B cell (primary cell): ENCODE measurements around the gene MGAT5. TPM values are rescaled to one million over a fixed set of nuclear protein-coding genes. Genes with fewer than 3 reads are reported as not detected.

Source experiments
- ATAC-seq: fragments of 200-7000 bp; cut with Tn5 transposase; one replicate; pipeline ENCODE4 v1.10.0; 2021; ENCODE audit warnings: low read depth, mild to moderate bottlenecking, moderate number of reproducible peaks, moderate library complexity
- CTCF ChIA-PET: fragments of 350-600 bp; sonication (Branson Sonifier 250); formaldehyde crosslinking; loops from one replicate; lab custom pipeline; 2021; ENCODE audit warnings: antibody characterized with exemption, inconsistent platforms; lab: Charles Lee
- POLR2A ChIA-PET: fragments of 350-600 bp; sonication (Branson Sonifier 250); formaldehyde crosslinking; loops from one replicate; lab custom pipeline; 2021; ENCODE audit warnings: antibody characterized with exemption; lab: Charles Lee
- DNase-seq: peaks from one replicate; pipeline ENCODE4 v3.0.0; 2013
- H2AFZ ChIP-seq: 2 replicates; pipeline ENCODE4 v1.6.1; 2012; ENCODE audit warnings: mild to moderate bottlenecking, low read depth, low read length; ENCODE audit not compliant: insufficient read depth, poor library complexity, severe bottlenecking
- H3K27ac ChIP-seq, 2 donors: 1 replicate in 1 of 2; 2 replicates in 1 of 2; pipeline ENCODE4 v1.5.1; 2012 to 2013; ENCODE audit warnings: low read length in 2 of 2, mild to moderate bottlenecking in 2 of 2, moderate library complexity in 1 of 2
- H3K27me3 ChIP-seq, 4 experiments: fragments of 200-600 bp in 1 of 4; sonication (generic) in 1 of 4; replicated peaks in 1 of 4; 1 replicate in 2 of 4; 2 replicates in 2 of 4; pipeline versions ENCODE4 v1.6.1 to v1.7.0; 2013 to 2016; ENCODE audit warnings: low read length in 3 of 4, mild to moderate bottlenecking in 2 of 4, mixed read lengths in 1 of 4, moderate library complexity in 1 of 4; ENCODE audit not compliant: insufficient read depth in 4 of 4, control insufficient read depth in 3 of 4; ENCODE audit errors: control extremely low read depth in 1 of 4
- H3K36me3 ChIP-seq, 2 experiments: replicated peaks in 1 of 2; 1 replicate in 1 of 2; 2 replicates in 1 of 2; pipeline versions ENCODE4 v1.6.1 to v1.7.1; 2013; ENCODE audit warnings: low read length in 1 of 2; ENCODE audit not compliant: insufficient read depth in 2 of 2, control insufficient read depth in 1 of 2; ENCODE audit errors: control extremely low read depth in 1 of 2, extremely low read depth in 1 of 2
- H3K4me1 ChIP-seq, 2 donors: fragments of 200-600 bp in 1 of 2; sonication (generic) in 1 of 2; 1 replicate in 1 of 2; 2 replicates in 1 of 2; pipeline versions ENCODE4 v1.5.1 to v1.6.1; 2013 to 2017; ENCODE audit warnings: low read length in 2 of 2; ENCODE audit not compliant: control insufficient read depth in 2 of 2, insufficient read depth in 2 of 2
- H3K4me2 ChIP-seq: replicated peaks from 2 replicates; pipeline ENCODE3; 2012; ENCODE audit warnings: mild to moderate bottlenecking, low read depth, low read length; ENCODE audit not compliant: poor library complexity, severe bottlenecking
- H3K4me3 ChIP-seq, 5 experiments: fragments of 200-600 bp in 1 of 5; sonication (generic) in 1 of 5; 1 replicate in 3 of 5; 2 replicates in 2 of 5; pipeline versions ENCODE4 v1.5.1 to v1.7.0; 2011 to 2016; ENCODE audit warnings: low read length in 4 of 5, mild to moderate bottlenecking in 4 of 5, low read depth in 2 of 5, control low read depth in 1 of 5, moderate library complexity in 1 of 5; ENCODE audit not compliant: insufficient read depth in 1 of 5; ENCODE audit errors: control extremely low read depth in 1 of 5, extremely low read depth in 1 of 5
- H3K79me2 ChIP-seq: fragments of 200-600 bp; sonication (generic); one replicate; pipeline ENCODE4 v1.6.0; 2016; ENCODE audit warnings: low read length; ENCODE audit not compliant: control insufficient read depth, insufficient read depth
- H3K9ac ChIP-seq: fragments of 200-600 bp; sonication (generic); 2 replicates; pipeline ENCODE4 v1.6.1; 2017; ENCODE audit warnings: mild to moderate bottlenecking, low read length, moderate library complexity
- H3K9me3 ChIP-seq, 3 donors: one replicate each; pipeline versions ENCODE4 v1.6.1 to v1.7.1; 2013; ENCODE audit warnings: low read length in 2 of 3; ENCODE audit not compliant: control insufficient read depth in 2 of 3, insufficient read depth in 1 of 3; ENCODE audit errors: control extremely low read depth in 1 of 3
- H4K20me1 ChIP-seq: 2 replicates; pipeline ENCODE4 v1.6.0; 2012; ENCODE audit warnings: mild to moderate bottlenecking, low read length; ENCODE audit not compliant: insufficient read depth, control insufficient read depth, poor library complexity, severe bottlenecking
- H3K27ac Mint-ChIP-seq: one replicate; pipeline ENCODE4 v1.8.0; 2021; ENCODE audit warnings: mixed read lengths
- H3K27me3 Mint-ChIP-seq: one replicate; pipeline ENCODE4 v1.8.0; 2021; ENCODE audit warnings: mixed read lengths
- H3K4me1 Mint-ChIP-seq: one replicate; pipeline ENCODE4 v1.8.0; 2021; ENCODE audit warnings: mixed read lengths
- H3K4me3 Mint-ChIP-seq: one replicate; pipeline ENCODE4 v1.8.0; 2021; ENCODE audit warnings: mixed read lengths
- H3K9me3 Mint-ChIP-seq: one replicate; pipeline ENCODE4 v1.8.0; 2022; ENCODE audit warnings: mixed read lengths; ENCODE audit not compliant: insufficient read depth
- EZH2 ChIP-seq: IDR thresholded peaks from 2 replicates; pipeline ENCODE4 v1.6.1; 2012; ENCODE audit warnings: borderline replicate concordance, low read depth, mild to moderate bottlenecking, moderate library complexity, low read length; ENCODE audit not compliant: insufficient read depth, poor library complexity, severe bottlenecking
- WGBS: methylation state at CpG from one replicate; pipeline ENCODE4 v1.1.5; 2013; ENCODE audit warnings: missing lambda C conversion rate; ENCODE audit not compliant: insufficient coverage; 5-methylcytosine and 5-hydroxymethylcytosine counted together
- intact Hi-C: fragments of 100-400 bp; cut with micrococcal nuclease; formaldehyde crosslinking; loops from one replicate; pipeline ENCODE4 v1.10.0; 2022
- polyA plus RNA-seq: library from polyadenylated mRNA; depleted of rRNA; stranded (reverse); fragments of >200 nt; gene quantifications from 2 replicates; pipeline ENCODE4 v1.2.3, GENCODE V29; 2012
- total RNA-seq, 2 donors: library from RNA; stranded (reverse); fragments of 120-200 nt in 1 of 2; gene quantifications; 1 replicate in 1 of 2; 2 replicates in 1 of 2; pipeline versions ENCODE4 v1.2.3 to v1.2.4, GENCODE V29; 2013 to 2022
- TF ChIP-seq, protein P1 (sequence below): fragments of 200-600 bp; IDR thresholded peaks from one replicate; pipeline ENCODE4 v1.8.0; 2022; ENCODE audit warnings: antibody characterized with exemption, mild to moderate bottlenecking

Gene MGAT5
- total and polyA plus RNA-seq, 2 donors (not counting 1 experiment from before 2014, with no cell fraction given), result 27.2 to 184 TPM

DNA sequence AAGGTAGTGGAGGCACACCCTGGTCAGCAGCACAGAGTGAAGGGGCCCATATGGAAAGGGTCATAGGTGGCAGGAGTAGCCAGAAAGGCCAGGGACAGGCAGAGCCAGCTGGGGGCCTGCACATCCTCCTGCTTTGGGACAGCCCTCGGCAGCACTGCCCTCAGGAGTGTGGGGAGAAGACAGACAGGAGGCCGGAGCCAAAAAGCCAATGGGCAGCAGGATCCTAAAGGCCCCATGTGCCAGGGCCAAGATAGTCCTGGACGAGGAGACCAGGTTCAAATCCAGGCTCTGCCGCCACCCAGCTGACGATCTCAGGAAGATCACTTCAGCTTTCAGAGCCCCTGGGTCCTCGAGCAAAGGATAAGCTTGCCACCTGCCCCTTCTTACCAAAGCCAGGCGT is 244.8 kb downstream of the MGAT5 start:
- H3K4me2 ChIP-seq, result no peak overlapping the region
- Mint-ChIP-seq H3K4me1 (no peaks in the 10 kb centered on the region), H3K27ac (no peak overlapping the region), H3K27me3 (no peaks in the 10 kb centered on the region), H3K9me3 (no peaks in the 10 kb centered on the region), H3K4me3 (no peak overlapping the region)
- no peak overlapping the region for H2AFZ ChIP-seq
- POLR2A ChIA-PET, result no interaction called here
- CTCF ChIA-PET, result no interaction called here
- no peaks in the 10 kb centered on the region for H3K79me2 ChIP-seq
- no peaks in the 10 kb centered on the region for H3K9me3 ChIP-seq
- no peaks in the 10 kb centered on the region for H4K20me1 ChIP-seq
- H3K27ac ChIP-seq, result no peak overlapping the region
- no peak overlapping the region for H3K4me3 ChIP-seq
- H3K36me3 ChIP-seq, result no peaks in the 10 kb centered on the region
- H3K4me1 ChIP-seq, result no peaks in the 10 kb centered on the region
- TF ChIP-seq EZH2, result no peak
- TF ChIP-seq, protein P1, sequence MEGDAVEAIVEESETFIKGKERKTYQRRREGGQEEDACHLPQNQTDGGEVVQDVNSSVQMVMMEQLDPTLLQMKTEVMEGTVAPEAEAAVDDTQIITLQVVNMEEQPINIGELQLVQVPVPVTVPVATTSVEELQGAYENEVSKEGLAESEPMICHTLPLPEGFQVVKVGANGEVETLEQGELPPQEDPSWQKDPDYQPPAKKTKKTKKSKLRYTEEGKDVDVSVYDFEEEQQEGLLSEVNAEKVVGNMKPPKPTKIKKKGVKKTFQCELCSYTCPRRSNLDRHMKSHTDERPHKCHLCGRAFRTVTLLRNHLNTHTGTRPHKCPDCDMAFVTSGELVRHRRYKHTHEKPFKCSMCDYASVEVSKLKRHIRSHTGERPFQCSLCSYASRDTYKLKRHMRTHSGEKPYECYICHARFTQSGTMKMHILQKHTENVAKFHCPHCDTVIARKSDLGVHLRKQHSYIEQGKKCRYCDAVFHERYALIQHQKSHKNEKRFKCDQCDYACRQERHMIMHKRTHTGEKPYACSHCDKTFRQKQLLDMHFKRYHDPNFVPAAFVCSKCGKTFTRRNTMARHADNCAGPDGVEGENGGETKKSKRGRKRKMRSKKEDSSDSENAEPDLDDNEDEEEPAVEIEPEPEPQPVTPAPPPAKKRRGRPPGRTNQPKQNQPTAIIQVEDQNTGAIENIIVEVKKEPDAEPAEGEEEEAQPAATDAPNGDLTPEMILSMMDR, result no peak
- intact Hi-C loops, result no loop called here
- H3K27me3 ChIP-seq, result no peaks in the 10 kb centered on the region
- no peak for ATAC-seq
- 98% methylated on average over 5 of the region's 7 CpGs for WGBS
- no peak overlapping the region for H3K9ac ChIP-seq
- no peak for DNase-seq

DNA sequence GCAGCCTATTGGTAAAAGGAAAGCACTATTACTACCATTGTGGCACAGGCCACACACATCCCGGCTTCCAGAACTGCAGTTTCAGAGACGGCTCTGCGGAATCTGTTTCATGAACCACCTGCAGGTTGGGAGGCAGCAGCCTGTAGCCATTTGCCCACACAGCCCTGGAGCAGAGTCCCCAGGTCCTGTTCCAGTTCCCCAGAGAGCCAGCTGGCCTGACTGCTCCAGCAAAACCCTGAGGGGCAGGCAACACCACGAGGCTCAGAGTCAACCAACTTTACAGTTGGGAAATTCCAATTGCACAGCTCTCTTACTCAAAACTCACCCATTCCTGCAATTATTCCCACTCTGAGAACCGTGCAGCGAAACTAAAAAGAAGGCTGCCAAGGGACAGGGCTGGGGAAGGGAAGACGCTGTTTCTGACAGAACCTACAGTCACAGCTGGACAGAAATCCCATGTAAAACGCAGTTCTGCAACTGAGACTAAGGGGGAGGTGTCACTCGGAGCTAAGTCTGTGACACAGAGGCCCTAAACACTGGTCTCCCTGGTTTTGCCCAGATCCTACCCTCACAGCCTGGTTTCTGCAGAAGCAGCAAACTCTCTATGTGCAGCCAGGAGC is 245.5 kb downstream of the MGAT5 start:
- Mint-ChIP-seq H3K27me3 (no peaks in the 10 kb centered on the region), H3K4me1 (no peaks in the 10 kb centered on the region), H3K4me3 (no peak overlapping the region), H3K27ac (no peak overlapping the region), H3K9me3 (no peaks in the 10 kb centered on the region)
- Histone ChIP-seq H3K79me2 (no peaks in the 10 kb centered on the region), H3K4me1 (no peaks in the 10 kb centered on the region), H3K9me3 (no peaks in the 10 kb centered on the region), H3K9ac (no peak overlapping the region), H4K20me1 (no peaks in the 10 kb centered on the region), H3K4me2 (no peak overlapping the region), H2AFZ (no peak overlapping the region), H3K36me3 (no peaks in the 10 kb centered on the region), H3K27me3 (no peaks in the 10 kb centered on the region), H3K27ac (no peak overlapping the region), H3K4me3 (no peak overlapping the region)
- 73% methylated on average over 6 of the region's 9 CpGs for WGBS
- POLR2A ChIA-PET, result no interaction called here
- TF ChIP-seq, protein P1, result no peak
- TF ChIP-seq EZH2, result no peak
- CTCF ChIA-PET, result no interaction called here
- intact Hi-C loops, result no loop called here
- DNase-seq (no peak), ATAC-seq (no peak)
